Measurements from ENCODE around the gene RAP1GAP.

GRCh38 chr1:21610027-21610426, 59.1 kb downstream of the RAP1GAP start:
- TF ChIP-seq EZH2 (IDR thresholded peaks at IDR 0.05; ENCODE audit: borderline replicate concordance, low read depth, low read length, severe bottlenecking): no peak
- TF ChIP-seq, protein P1, sequence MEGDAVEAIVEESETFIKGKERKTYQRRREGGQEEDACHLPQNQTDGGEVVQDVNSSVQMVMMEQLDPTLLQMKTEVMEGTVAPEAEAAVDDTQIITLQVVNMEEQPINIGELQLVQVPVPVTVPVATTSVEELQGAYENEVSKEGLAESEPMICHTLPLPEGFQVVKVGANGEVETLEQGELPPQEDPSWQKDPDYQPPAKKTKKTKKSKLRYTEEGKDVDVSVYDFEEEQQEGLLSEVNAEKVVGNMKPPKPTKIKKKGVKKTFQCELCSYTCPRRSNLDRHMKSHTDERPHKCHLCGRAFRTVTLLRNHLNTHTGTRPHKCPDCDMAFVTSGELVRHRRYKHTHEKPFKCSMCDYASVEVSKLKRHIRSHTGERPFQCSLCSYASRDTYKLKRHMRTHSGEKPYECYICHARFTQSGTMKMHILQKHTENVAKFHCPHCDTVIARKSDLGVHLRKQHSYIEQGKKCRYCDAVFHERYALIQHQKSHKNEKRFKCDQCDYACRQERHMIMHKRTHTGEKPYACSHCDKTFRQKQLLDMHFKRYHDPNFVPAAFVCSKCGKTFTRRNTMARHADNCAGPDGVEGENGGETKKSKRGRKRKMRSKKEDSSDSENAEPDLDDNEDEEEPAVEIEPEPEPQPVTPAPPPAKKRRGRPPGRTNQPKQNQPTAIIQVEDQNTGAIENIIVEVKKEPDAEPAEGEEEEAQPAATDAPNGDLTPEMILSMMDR (IDR thresholded peaks at IDR 0.05; ENCODE audit: borderline replicate concordance, extremely low read depth, low read length, poor library complexity, severe bottlenecking): no peak
